Activated T-helper 1 cell treated with anti-CD3 and anti-CD28 coated beads, Interleukin-12 subunit alpha, Interleukin-12 subunit beta, Interleukin-2, Interleukin-4 antibody, amounts not matched to agents 30 ng/mL and 10 ng/mL and 1 ng/mL, durations not matched to agents 14 hours and 24 hours and 36 hours (primary cell): ENCODE measurements around the gene ERAP2. TPM values are rescaled to one million over a fixed set of nuclear protein-coding genes. Genes with fewer than 3 reads are reported as not detected.
A peak's percentile ranks its signal among the peaks of the same experiment; 100 is the strongest.

ENCODE experiments used
- DNase-seq: peaks from one replicate; pipeline ENCODE4 v3.0.0; 2021; ENCODE audit warnings: low spot score
- H3K27ac Mint-ChIP-seq: one replicate; pipeline ENCODE4 v1.8.0; 2021; ENCODE audit warnings: mild to moderate bottlenecking, mixed read lengths
- H3K27me3 Mint-ChIP-seq: one replicate; pipeline ENCODE4 v1.8.0; 2022; ENCODE audit warnings: mild to moderate bottlenecking, moderate library complexity, mixed read lengths; ENCODE audit not compliant: insufficient read depth
- H3K36me3 Mint-ChIP-seq: one replicate; pipeline ENCODE4 v1.8.0; 2021; ENCODE audit warnings: low read depth, mixed read lengths
- H3K4me1 Mint-ChIP-seq: one replicate; pipeline ENCODE4 v1.8.0; 2021; ENCODE audit warnings: low read depth, mixed read lengths
- H3K4me3 Mint-ChIP-seq: one replicate; pipeline ENCODE4 v1.8.0; 2021; ENCODE audit warnings: mild to moderate bottlenecking, moderate library complexity, mixed read lengths
- H3K9me3 Mint-ChIP-seq: one replicate; pipeline ENCODE4 v1.8.0; 2021; ENCODE audit warnings: mixed read lengths
- intact Hi-C: fragments of 100-400 bp; cut with micrococcal nuclease; formaldehyde crosslinking; loops from one replicate; pipeline ENCODE4 v1.15.1; 2024
- total RNA-seq: library from RNA; stranded (reverse); gene quantifications from 2 replicates; pipeline ENCODE4 v1.2.3, GENCODE V29; 2022

ERAP2 gene
- total RNA-seq, 1 donor from 2014 or later: 52.9 TPM

- no peak for DNase-seq
- Mint-ChIP-seq H3K36me3 (peaks cover 22% of the 10 kb centered on the region), H3K4me1 (peaks cover 62% of the 10 kb centered on the region), H3K4me3 (no peak overlapping the region), H3K9me3 (no peaks in the 10 kb centered on the region), H3K27ac (no peak overlapping the region), H3K27me3 (no peaks in the 10 kb centered on the region)
- intact Hi-C loops: no loop called here
Measured at GRCh38 chr5:96942911-96943310, 66.6 kb downstream of the ERAP2 start.

- no peak for DNase-seq
- H3K4me3 Mint-ChIP-seq: no peak overlapping the region
- H3K36me3 Mint-ChIP-seq: peaks cover 16% of the 10 kb centered on the region
- no peaks in the 10 kb centered on the region for H3K27me3 Mint-ChIP-seq
- intact Hi-C loops: no loop called here
- no peaks in the 10 kb centered on the region for H3K9me3 Mint-ChIP-seq
- peaks cover 53% of the 10 kb centered on the region for H3K4me1 Mint-ChIP-seq
- no peak overlapping the region for H3K27ac Mint-ChIP-seq
Measured at GRCh38 chr5:96943799-96944198, 67.5 kb downstream of the ERAP2 start.

GRCh38 chr5:96945144-96945897 lies 69.0 kb downstream of the ERAP2 start:
- Mint-ChIP-seq H3K27ac (no peak overlapping the region), H3K36me3 (peaks cover 23% of the 10 kb centered on the region), H3K4me1 (peaks cover 58% of the 10 kb centered on the region), H3K4me3 (no peak overlapping the region), H3K9me3 (no peaks in the 10 kb centered on the region), H3K27me3 (no peaks in the 10 kb centered on the region)
- DNase-seq: no peak
- intact Hi-C loops: no loop called here

- Mint-ChIP-seq H3K27ac (no peak overlapping the region), H3K36me3 (peaks cover 19% of the 10 kb centered on the region), H3K9me3 (no peaks in the 10 kb centered on the region), H3K4me1 (peaks cover 52% of the 10 kb centered on the region), H3K27me3 (no peaks in the 10 kb centered on the region), H3K4me3 (no peak overlapping the region)
- DNase-seq: no peak
- intact Hi-C loops: loop anchor here (1.0 kb wide), 1 partner anchor 9 kb away; no protein-coding TSS in a partner anchor
Measured at GRCh38 chr5:96946381-96946780, 70.1 kb downstream of the ERAP2 start.

GRCh38 chr5:96952118-96952750 lies 75.9 kb downstream of the ERAP2 start:
- peaks cover 50% of the 10 kb centered on the region for H3K4me1 Mint-ChIP-seq
- no peak for DNase-seq
- intact Hi-C loops: no loop called here
- peaks cover 10% of the 10 kb centered on the region for H3K36me3 Mint-ChIP-seq
- no peaks in the 10 kb centered on the region for H3K27me3 Mint-ChIP-seq
- H3K27ac Mint-ChIP-seq: no peak overlapping the region
- no peaks in the 10 kb centered on the region for H3K9me3 Mint-ChIP-seq
- no peak overlapping the region for H3K4me3 Mint-ChIP-seq

DNA sequence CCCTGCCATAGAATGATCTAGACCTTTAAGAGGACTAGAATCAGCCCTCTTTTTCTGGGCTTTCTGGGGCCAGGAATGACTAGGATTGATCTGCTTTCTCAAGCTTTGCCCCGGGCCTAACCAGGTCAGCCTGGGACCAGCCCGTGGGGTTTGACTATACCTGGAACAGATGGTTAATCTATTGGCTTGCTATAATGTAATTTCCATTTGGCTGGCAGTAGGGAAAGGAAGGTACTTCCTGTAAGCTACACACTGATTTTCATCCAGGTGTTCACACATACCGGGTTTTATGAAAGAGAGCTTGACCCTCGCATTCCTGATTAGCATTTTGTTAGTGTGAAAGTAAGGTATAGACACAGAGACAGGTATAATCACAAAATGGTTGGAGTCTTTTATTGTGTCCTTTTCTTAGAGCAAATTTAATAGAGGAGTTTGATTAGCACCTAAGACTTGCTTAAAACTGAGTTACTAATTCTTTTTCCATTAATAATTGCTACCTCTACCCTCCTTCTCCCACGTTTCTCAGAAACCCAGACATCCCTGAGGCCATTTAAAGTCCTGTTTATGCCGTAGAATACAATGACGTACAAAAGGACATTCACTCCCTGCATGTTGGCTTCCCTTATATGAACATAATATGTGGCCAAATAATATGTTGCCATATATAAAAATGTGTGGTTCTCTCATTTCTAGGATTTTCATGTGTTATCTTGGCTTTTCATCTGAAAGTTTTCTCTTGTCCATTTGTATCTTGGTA lies 76.9 kb downstream of the ERAP2 start:
- Mint-ChIP-seq H3K27me3 (no peaks in the 10 kb centered on the region), H3K4me1 (peaks cover 59% of the 10 kb centered on the region), H3K27ac (no peak overlapping the region), H3K4me3 (no peak overlapping the region), H3K36me3 (peaks cover 10% of the 10 kb centered on the region), H3K9me3 (no peaks in the 10 kb centered on the region)
- intact Hi-C loops: no loop called here
- DNase-seq: no peak

DNA sequence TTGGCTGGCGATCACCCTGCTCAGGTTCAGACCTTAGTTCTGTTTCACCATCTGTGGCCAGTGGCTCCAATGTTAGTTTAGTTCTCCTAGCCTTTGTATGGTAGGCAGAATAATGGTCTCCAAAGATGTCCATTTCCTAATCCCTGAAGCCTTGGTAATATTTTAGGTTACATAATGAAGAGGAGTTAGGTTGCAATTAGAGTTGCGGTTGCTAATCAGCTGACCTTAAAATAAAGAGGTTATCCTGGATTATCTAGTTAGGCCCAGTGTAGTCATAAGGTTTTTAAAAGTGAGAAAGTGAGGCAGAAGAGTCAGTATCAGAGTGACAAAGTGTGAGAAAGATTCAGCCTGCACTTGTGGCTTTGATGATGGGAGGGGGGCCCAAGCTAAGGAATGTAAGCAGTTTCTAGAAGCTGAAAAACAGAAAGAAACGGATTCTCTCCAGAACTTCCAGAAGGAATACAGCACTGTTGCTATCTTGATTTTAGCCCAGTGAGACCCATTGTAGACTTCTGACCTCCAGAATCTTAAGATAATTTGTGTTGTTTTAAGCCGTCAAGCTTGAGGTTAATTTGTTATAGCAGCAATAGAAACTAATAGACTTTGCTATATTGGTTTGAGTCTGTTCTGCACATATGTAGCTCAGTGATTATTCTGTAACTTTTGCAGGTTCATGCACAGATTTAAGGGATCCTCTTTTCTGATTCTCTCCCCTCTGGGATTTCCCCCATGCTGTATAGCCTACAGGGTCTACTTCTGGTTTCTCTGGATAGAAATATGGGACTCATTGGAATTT lies 81.2 kb downstream of the ERAP2 start:
- Mint-ChIP-seq H3K4me3 (peak overlapping the region; percentile 63), H3K36me3 (peaks cover 6% of the 10 kb centered on the region), H3K27ac (peak overlapping the region; percentile 65), H3K27me3 (no peaks in the 10 kb centered on the region), H3K9me3 (no peaks in the 10 kb centered on the region), H3K4me1 (peaks cover 71% of the 10 kb centered on the region)
- no peak for DNase-seq
- intact Hi-C loops: loop anchor here (1.0 to 2.0 kb wide), 6 partner anchors 15 to 138 kb away; partner anchors contain the start of gene LNPEP

DNA sequence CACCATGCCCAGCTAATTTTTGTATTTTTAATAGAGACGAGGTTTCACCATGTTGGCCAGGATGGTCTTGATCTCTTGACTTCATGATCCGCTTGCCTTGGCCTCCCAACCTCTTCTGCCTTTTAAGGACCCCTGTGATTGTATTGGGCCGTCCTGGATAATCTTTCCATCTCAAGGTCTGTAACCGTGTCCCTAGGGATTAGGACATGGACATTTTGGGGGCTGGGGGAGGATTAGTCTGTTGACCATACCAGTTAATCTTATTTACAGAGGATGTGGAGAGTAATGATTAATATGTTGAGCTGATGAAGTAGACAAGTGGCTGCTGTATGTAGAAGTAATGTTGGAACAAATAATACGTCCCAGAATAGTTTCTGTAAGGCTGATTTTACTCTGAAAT lies 82.7 kb downstream of the ERAP2 start:
- H3K4me3 Mint-ChIP-seq: peak overlapping the region; percentile 15
- H3K9me3 Mint-ChIP-seq: no peaks in the 10 kb centered on the region
- no peak overlapping the region for H3K27ac Mint-ChIP-seq
- intact Hi-C loops: no loop called here
- peaks cover 11% of the 10 kb centered on the region for H3K36me3 Mint-ChIP-seq
- peaks cover 71% of the 10 kb centered on the region for H3K4me1 Mint-ChIP-seq
- no peaks in the 10 kb centered on the region for H3K27me3 Mint-ChIP-seq
- DNase-seq: no peak

- Mint-ChIP-seq H3K4me1 (peaks cover 83% of the 10 kb centered on the region), H3K36me3 (peaks cover 19% of the 10 kb centered on the region), H3K4me3 (peak overlapping the region; percentile 24), H3K9me3 (no peaks in the 10 kb centered on the region), H3K27me3 (no peaks in the 10 kb centered on the region), H3K27ac (peak overlapping the region; percentile 79)
- DNase-seq: peak; percentile 17
- intact Hi-C loops: loop anchor here (1.0 kb wide), 2 partner anchors 26 to 65 kb away; no protein-coding TSS in a partner anchor
Measured at GRCh38 chr5:96961053-96961452, 84.8 kb downstream of the ERAP2 start.

DNA sequence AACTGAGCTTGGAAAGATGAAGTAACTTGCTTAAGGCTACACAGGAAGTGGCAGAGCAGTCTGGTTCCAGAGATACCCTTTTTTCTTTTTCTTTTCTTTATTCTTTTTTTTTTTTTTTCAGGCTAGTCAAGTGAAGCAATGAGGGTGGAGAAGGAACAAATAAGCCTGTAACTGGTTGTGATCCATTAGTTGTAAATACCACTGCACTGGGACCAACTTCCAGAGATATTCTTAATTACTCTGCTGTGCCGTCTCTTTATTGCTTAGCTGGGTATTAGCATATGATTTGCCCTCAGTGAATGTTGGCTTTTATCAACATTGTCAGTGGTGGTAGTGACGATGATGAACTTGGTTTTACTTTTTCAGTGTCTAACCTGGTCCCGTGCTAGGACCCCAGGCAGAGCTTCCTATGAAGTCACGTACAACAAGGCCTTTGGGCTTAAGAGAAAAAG lies 86.3 kb downstream of the ERAP2 start:
- H3K27me3 Mint-ChIP-seq: no peaks in the 10 kb centered on the region
- H3K36me3 Mint-ChIP-seq: peaks cover 22% of the 10 kb centered on the region
- H3K27ac Mint-ChIP-seq: peak overlapping the region; percentile 80
- intact Hi-C loops: loop anchor here (1.0 kb wide), 1 partner anchor 133 kb away; no protein-coding TSS in a partner anchor
- DNase-seq: no peak
- peaks cover 77% of the 10 kb centered on the region for H3K4me1 Mint-ChIP-seq
- peak overlapping the region; percentile 77 for H3K4me3 Mint-ChIP-seq
- H3K9me3 Mint-ChIP-seq: no peaks in the 10 kb centered on the region

GRCh38 chr5:96963267-96963666 lies 87.0 kb downstream of the ERAP2 start:
- Mint-ChIP-seq H3K9me3 (no peaks in the 10 kb centered on the region), H3K27me3 (no peaks in the 10 kb centered on the region), H3K36me3 (peaks cover 22% of the 10 kb centered on the region), H3K27ac (peak overlapping the region; percentile 80), H3K4me3 (peak overlapping the region; percentile 77), H3K4me1 (peaks cover 70% of the 10 kb centered on the region)
- intact Hi-C loops: loop anchor here (1.0 kb wide), 1 partner anchor 10 kb away; no protein-coding TSS in a partner anchor
- peak; percentile 16 for DNase-seq

DNA sequence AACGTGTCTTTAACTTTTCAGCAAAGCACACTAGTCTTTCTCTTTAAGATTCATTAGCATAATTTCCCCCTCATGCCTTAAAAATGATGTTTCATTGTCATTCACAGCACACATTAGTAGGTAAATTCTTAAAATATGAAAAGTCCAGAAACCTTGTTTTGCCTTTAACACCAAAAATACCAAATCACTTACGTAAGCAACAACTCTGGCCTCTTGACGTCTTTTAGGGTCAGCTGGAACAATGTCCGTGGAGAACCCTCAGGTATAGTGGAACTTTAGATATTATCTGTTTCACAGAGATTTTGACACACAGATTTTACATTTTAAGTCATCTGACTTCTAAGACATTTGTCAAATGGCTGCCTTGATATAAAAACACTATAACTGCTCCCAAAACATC lies 90.5 kb downstream of the ERAP2 start:
- Mint-ChIP-seq H3K9me3 (no peaks in the 10 kb centered on the region), H3K4me3 (no peak overlapping the region), H3K27ac (no peak overlapping the region), H3K4me1 (peaks cover 65% of the 10 kb centered on the region), H3K36me3 (peaks cover 25% of the 10 kb centered on the region), H3K27me3 (no peaks in the 10 kb centered on the region)
- intact Hi-C loops: no loop called here
- DNase-seq: no peak
